K562 (cell line): ENCODE measurements around the gene SAE1. TPM values are rescaled to one million over a fixed set of nuclear protein-coding genes. Genes with fewer than 3 reads are reported as not detected.

ENCODE experiments used
- EHMT2 ChIP-seq: fragments of 450-650 bp; IDR thresholded peaks from 2 replicates; pipeline ENCODE4 v1.6.1; 2018; ENCODE audit warnings: antibody characterized with exemption
- FOXK1 ChIP-seq: sonication (generic); formaldehyde crosslinking; IDR thresholded peaks from 2 replicates; pipeline ENCODE4 v1.8.0; 2022; ENCODE audit warnings: missing genetic modification reagents, mild to moderate bottlenecking, borderline replicate concordance
- MTF1 ChIP-seq: fragments of 250-450 bp; sonication (Bioruptor Pico); IDR thresholded peaks from 2 replicates; pipeline ENCODE4 v1.9.0; 2021; ENCODE audit warnings: moderate library complexity, mild to moderate bottlenecking, inconsistent platforms, borderline replicate concordance
- NEUROD1 ChIP-seq: fragments of 150-350 bp; IDR thresholded peaks from 2 replicates; pipeline ENCODE4 v1.6.1; 2014; ENCODE audit warnings: borderline replicate concordance, low read length, low read depth; ENCODE audit not compliant: partially characterized antibody
- PKNOX1 ChIP-seq: fragments of 450-650 bp; IDR thresholded peaks from 2 replicates; pipeline ENCODE4 v1.6.1; 2016
- POLR2AphosphoS5 ChIP-seq: IDR thresholded peaks from 2 replicates; pipeline ENCODE4 v1.6.1; 2011; ENCODE audit warnings: mild to moderate bottlenecking, low read depth, low read length, moderate library complexity; ENCODE audit not compliant: control insufficient read depth, insufficient read depth
- SETDB1 ChIP-seq: IDR thresholded peaks from one replicate; pipeline ENCODE4 v1.6.1; 2012; ENCODE audit warnings: low read length, control low read depth, inconsistent platforms
- SMAD2 ChIP-seq: fragments of 150-350 bp; IDR thresholded peaks from 2 replicates; pipeline ENCODE4 v1.6.1; 2014; ENCODE audit warnings: low read depth, mild to moderate bottlenecking, low read length
- ZFPM2 ChIP-seq: fragments of 250-450 bp; sonication (Bioruptor Pico); IDR thresholded peaks from 2 replicates; pipeline ENCODE4 v1.5.1; 2022; ENCODE audit warnings: mild to moderate bottlenecking
- ZNF121 ChIP-seq: sonication (generic); formaldehyde crosslinking; conservative IDR thresholded peaks from 2 replicates; pipeline ENCODE4 v1.8.0; 2022; ENCODE audit warnings: missing genetic modification reagents
- ZNF408 ChIP-seq: fragments of 250-450 bp; sonication (Bioruptor Pico); IDR thresholded peaks from 2 replicates; pipeline ENCODE4 v1.4.0; 2020; ENCODE audit warnings: low read depth, mild to moderate bottlenecking, moderate library complexity
- polyA plus RNA-seq, 8 experiments: library from polyadenylated mRNA; depleted of rRNA in 4 of 8; stranded (reverse) in 5 of 8; unstranded in 3 of 8; fragments of >200 nt; fragmentation: Nextera tagmentation in 2 of 8; fragmentation: Illumina TruSeq in 1 of 8; extraction: Ambion mirVana in 2 of 8; extraction: Trizol in 1 of 8; gene quantifications; 2 replicates each; pipeline versions ENCODE4 v1.2.1 to v1.2.3, GENCODE V29; 2011 to 2014; ENCODE audit warnings: inconsistent platforms in 1 of 8, missing spikeins in 1 of 8
- total RNA-seq, 7 experiments: library from RNA; depleted of rRNA in 6 of 7; stranded (reverse); fragments of >200 nt in 6 of 7; fragmentation: Illumina TruSeq in 2 of 7; extraction: Trizol in 2 of 7; gene quantifications; 2 replicates each; pipeline versions ENCODE4 v1.2.1 to v1.2.3, GENCODE V29; 2011 to 2021; ENCODE audit warnings: low replicate concordance in 1 of 7
- TF ChIP-seq, protein P1 (sequence below), 2 experiments: fragments of 450-650 bp in 1 of 2; sonication (generic) in 1 of 2; formaldehyde crosslinking in 1 of 2; IDR thresholded peaks; 2 replicates each; pipeline versions ENCODE4 v1.7.1 to v1.9.0; 2016 to 2022; ENCODE audit warnings: inconsistent platforms in 1 of 2, mild to moderate bottlenecking in 1 of 2, missing genetic modification reagents in 1 of 2
- TF ChIP-seq, protein P2 (sequence below): fragments of 450-650 bp; conservative IDR thresholded peaks from 2 replicates; pipeline ENCODE4 v1.6.1; 2016; ENCODE audit warnings: missing genetic modification characterization, low read depth, mild to moderate bottlenecking, control low read depth, missing compliant biosample characterization
- TF ChIP-seq, protein P3 (sequence below): fragments of 250-450 bp; sonication (Bioruptor Pico); IDR thresholded peaks from 2 replicates; pipeline ENCODE4 v1.8.0; 2022; ENCODE audit warnings: moderate library complexity, mild to moderate bottlenecking, inconsistent platforms

Gene SAE1
- total and polyA plus RNA-seq, 9 of the 15 experiments (the other 6 are each of a cell fraction or from before 2014, with no cell fraction given): 82.8 to 299 (median 217) TPM

DNA sequence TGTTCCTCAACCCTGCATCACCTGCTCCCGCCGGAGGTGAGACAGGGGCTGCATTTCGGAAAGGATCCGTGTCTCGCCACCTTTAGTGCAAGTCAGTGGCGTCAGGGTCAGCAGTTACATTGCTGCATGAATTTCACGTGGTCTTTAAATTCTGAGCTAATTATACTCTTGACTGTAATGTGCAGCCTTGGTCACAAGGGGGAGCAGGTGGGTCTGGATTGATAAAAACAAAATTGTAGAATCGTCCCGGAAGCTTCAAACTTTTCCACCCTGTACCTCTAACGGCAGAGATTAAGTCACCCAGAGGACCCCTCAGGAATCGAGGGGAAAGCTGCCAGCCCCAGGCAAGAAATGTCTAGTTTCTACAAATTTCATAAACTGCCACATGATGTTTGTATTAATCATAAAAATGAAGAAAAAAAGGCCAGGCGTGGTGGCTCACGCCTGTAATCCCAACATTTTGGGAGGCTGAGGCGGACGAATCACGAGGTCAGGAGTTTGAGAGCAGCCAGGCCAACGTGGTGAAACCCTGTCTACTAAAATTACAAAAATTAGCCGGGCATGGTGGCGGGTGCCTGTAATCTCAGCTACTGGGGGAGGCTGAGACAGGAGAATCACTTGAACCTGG lies 80.2 kb downstream of the SAE1 start (continued):
- TF ChIP-seq, protein P1, sequence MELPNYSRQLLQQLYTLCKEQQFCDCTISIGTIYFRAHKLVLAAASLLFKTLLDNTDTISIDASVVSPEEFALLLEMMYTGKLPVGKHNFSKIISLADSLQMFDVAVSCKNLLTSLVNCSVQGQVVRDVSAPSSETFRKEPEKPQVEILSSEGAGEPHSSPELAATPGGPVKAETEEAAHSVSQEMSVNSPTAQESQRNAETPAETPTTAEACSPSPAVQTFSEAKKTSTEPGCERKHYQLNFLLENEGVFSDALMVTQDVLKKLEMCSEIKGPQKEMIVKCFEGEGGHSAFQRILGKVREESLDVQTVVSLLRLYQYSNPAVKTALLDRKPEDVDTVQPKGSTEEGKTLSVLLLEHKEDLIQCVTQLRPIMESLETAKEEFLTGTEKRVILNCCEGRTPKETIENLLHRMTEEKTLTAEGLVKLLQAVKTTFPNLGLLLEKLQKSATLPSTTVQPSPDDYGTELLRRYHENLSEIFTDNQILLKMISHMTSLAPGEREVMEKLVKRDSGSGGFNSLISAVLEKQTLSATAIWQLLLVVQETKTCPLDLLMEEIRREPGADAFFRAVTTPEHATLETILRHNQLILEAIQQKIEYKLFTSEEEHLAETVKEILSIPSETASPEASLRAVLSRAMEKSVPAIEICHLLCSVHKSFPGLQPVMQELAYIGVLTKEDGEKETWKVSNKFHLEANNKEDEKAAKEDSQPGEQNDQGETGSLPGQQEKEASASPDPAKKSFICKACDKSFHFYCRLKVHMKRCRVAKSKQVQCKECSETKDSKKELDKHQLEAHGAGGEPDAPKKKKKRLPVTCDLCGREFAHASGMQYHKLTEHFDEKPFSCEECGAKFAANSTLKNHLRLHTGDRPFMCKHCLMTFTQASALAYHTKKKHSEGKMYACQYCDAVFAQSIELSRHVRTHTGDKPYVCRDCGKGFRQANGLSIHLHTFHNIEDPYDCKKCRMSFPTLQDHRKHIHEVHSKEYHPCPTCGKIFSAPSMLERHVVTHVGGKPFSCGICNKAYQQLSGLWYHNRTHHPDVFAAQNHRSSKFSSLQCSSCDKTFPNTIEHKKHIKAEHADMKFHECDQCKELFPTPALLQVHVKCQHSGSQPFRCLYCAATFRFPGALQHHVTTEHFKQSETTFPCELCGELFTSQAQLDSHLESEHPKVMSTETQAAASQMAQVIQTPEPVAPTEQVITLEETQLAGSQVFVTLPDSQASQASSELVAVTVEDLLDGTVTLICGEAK (IDR thresholded peaks at IDR 0.05): 0 out of 2 replicates have a peak, but pooled peaks have one; percentile 27
- TF ChIP-seq, protein P1 (CRISPR knock-in tag; IDR thresholded peaks at IDR 0.05): no peak
- TF ChIP-seq, protein P2, sequence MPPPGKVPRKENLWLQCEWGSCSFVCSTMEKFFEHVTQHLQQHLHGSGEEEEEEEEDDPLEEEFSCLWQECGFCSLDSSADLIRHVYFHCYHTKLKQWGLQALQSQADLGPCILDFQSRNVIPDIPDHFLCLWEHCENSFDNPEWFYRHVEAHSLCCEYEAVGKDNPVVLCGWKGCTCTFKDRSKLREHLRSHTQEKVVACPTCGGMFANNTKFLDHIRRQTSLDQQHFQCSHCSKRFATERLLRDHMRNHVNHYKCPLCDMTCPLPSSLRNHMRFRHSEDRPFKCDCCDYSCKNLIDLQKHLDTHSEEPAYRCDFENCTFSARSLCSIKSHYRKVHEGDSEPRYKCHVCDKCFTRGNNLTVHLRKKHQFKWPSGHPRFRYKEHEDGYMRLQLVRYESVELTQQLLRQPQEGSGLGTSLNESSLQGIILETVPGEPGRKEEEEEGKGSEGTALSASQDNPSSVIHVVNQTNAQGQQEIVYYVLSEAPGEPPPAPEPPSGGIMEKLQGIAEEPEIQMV: peak; percentile 44
- TF ChIP-seq NEUROD1: no peak
- no peak for TF ChIP-seq MTF1
- TF ChIP-seq, protein P3, sequence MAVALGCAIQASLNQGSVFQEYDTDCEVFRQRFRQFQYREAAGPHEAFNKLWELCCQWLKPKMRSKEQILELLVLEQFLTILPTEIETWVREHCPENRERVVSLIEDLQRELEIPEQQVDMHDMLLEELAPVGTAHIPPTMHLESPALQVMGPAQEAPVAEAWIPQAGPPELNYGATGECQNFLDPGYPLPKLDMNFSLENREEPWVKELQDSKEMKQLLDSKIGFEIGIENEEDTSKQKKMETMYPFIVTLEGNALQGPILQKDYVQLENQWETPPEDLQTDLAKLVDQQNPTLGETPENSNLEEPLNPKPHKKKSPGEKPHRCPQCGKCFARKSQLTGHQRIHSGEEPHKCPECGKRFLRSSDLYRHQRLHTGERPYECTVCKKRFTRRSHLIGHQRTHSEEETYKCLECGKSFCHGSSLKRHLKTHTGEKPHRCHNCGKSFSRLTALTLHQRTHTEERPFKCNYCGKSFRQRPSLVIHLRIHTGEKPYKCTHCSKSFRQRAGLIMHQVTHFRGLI (CRISPR knock-in tag): peak; percentile 16; the same call in 1 of the 2 replicates
- TF ChIP-seq SETDB1: no peak
- no peak for TF ChIP-seq EHMT2
- TF ChIP-seq ZNF121 (CRISPR knock-in tag): no peak
- peak; percentile 46; the same call in 1 of the 2 replicates for TF ChIP-seq POLR2AphosphoS5
- TF ChIP-seq FOXK1 (CRISPR knock-in tag): no peak
- TF ChIP-seq PKNOX1: peak; percentile 19; the same call in 1 of the 2 replicates
- TF ChIP-seq ZFPM2: no peak
- no peak for TF ChIP-seq SMAD2
- no peak for TF ChIP-seq ZNF408 (CRISPR knock-in tag)
